Gastrocnemius medialis (tissue), 4 donors: ENCODE data around the gene LCK. TPM values are rescaled to one million over a fixed set of nuclear protein-coding genes. Genes with fewer than 3 reads are reported as not detected.

Source experiments
- ATAC-seq, 2 donors: fragments of 150-250 bp; one replicate each; pipeline ENCODE4 v1.9.1; 2016
- DNase-seq, 2 donors: peaks; one replicate each; pipeline ENCODE4 v3.0.0-alpha.2; 2019
- H3K27ac ChIP-seq, 4 donors: fragments of 200-600 bp; sonication (generic); 1 replicate in 1 of 4; 2 replicates in 3 of 4; pipeline ENCODE4 v1.5.1; 2016 to 2018; ENCODE audit warnings: mild to moderate bottlenecking in 2 of 4, moderate library complexity in 1 of 4
- H3K27me3 ChIP-seq, 3 donors: fragments of 200-600 bp; sonication (generic) in 2 of 3; 1 replicate in 1 of 3; 2 replicates in 2 of 3; pipeline versions ENCODE4 v1.5.1 to v1.6.0; 2016 to 2019; ENCODE audit warnings: mild to moderate bottlenecking in 1 of 3, moderate library complexity in 1 of 3
- H3K36me3 ChIP-seq, 2 donors: fragments of 200-600 bp; sonication (generic) in 1 of 2; one replicate each; pipeline ENCODE4 v1.5.1; 2017 to 2018
- H3K4me1 ChIP-seq, 2 donors: fragments of 200-600 bp; sonication (generic) in 1 of 2; one replicate each; pipeline ENCODE4 v1.5.1; 2016 to 2017; ENCODE audit warnings: mild to moderate bottlenecking in 2 of 2
- H3K4me3 ChIP-seq, 4 donors: fragments of 200-600 bp; sonication (generic) in 3 of 4; 1 replicate in 1 of 4; 2 replicates in 3 of 4; pipeline ENCODE4 v1.5.1; 2016 to 2019; ENCODE audit warnings: mild to moderate bottlenecking in 2 of 4
- H3K9me3 ChIP-seq, 3 donors: fragments of 200-600 bp; sonication (generic) in 2 of 3; 1 replicate in 1 of 3; 2 replicates in 2 of 3; pipeline ENCODE4 v1.5.1; 2016 to 2019
- CTCF ChIP-seq, 5 experiments: fragments of 450-650 bp in 3 of 5; fragments of 200-600 bp in 2 of 5; sonication (generic) in 2 of 5; IDR thresholded peaks in 4 of 5; conservative IDR thresholded peaks in 1 of 5; 1 replicate in 4 of 5; 2 replicates in 1 of 5; pipeline ENCODE4 v1.5.1; 2016 to 2019; ENCODE audit warnings: antibody characterized with exemption in 5 of 5, mild to moderate bottlenecking in 3 of 5, moderate library complexity in 3 of 5
- POLR2A ChIP-seq, 2 donors: fragments of 450-650 bp; IDR thresholded peaks; one replicate each; pipeline ENCODE4 v1.6.1; 2017; ENCODE audit warnings: antibody characterized with exemption in 2 of 2, mild to moderate bottlenecking in 2 of 2, moderate library complexity in 2 of 2
- in situ Hi-C, 4 donors: fragments of 200-750 bp; cut with MboI; loops; one replicate each; pipeline versions ENCODE4 v1.15.0 to v1.8.0; 2017; ENCODE audit warnings: low sequenced_read_pairs in 4 of 4
- intact Hi-C: fragments of 100-400 bp; cut with DNase I; formaldehyde crosslinking; loops from one replicate; pipeline ENCODE4 v1.15.1; 2023; ENCODE audit warnings: low total_unique reads
- total RNA-seq, 4 donors: library from RNA; depleted of rRNA; stranded (reverse); fragments of >200 nt; gene quantifications; one replicate each; pipeline versions ENCODE4 v1.1.0 to v1.2.3, GENCODE V29; 2016

Gene LCK
- total RNA-seq, 4 donors from 2014 or later, result 0.66 to 1.6 TPM; not detected in 2

- DNase-seq (no peak), ATAC-seq (no peak)
- H3K4me3 ChIP-seq, result no peak overlapping the region
- no peaks in the 10 kb centered on the region for H3K27me3 ChIP-seq
- intact Hi-C loops (no loop called here), in situ Hi-C loops (no loop called here)
- H3K9me3 ChIP-seq, result no peaks in the 10 kb centered on the region
- TF ChIP-seq POLR2A (IDR thresholded peaks at IDR 0.05), result no peak
- no peak for TF ChIP-seq CTCF (IDR thresholded peaks at IDR 0.05 in 4 of 5, conservative IDR thresholded peaks at IDR 0.05 in 1 of 5)
- peaks cover 0 to 12% of the 10 kb centered on the region in 2 donors for H3K4me1 ChIP-seq
- H3K27ac ChIP-seq, result no peak overlapping the region
- peaks cover 0 to 6% of the 10 kb centered on the region in 2 donors for H3K36me3 ChIP-seq
Observed at GRCh38 chr1:32309960-32310359, 58.9 kb downstream of the LCK start.

GRCh38 chr1:32311709-32312393, 60.8 kb downstream of the LCK start:
- H3K9me3 ChIP-seq, result no peaks in the 10 kb centered on the region
- no peaks in the 10 kb centered on the region for H3K27me3 ChIP-seq
- peaks cover 0 to 1% of the 10 kb centered on the region in 2 donors for H3K36me3 ChIP-seq
- H3K27ac ChIP-seq, result no peak overlapping the region
- in situ Hi-C loops (no loop called here), intact Hi-C loops (no loop called here)
- DNase-seq, result no peak
- no peak overlapping the region for H3K4me3 ChIP-seq
- no peak for TF ChIP-seq POLR2A (IDR thresholded peaks at IDR 0.05)
- no peak for TF ChIP-seq CTCF (IDR thresholded peaks at IDR 0.05 in 4 of 5, conservative IDR thresholded peaks at IDR 0.05 in 1 of 5)
- peaks cover 0 to 12% of the 10 kb centered on the region in 2 donors for H3K4me1 ChIP-seq
- no peak for ATAC-seq

DNA sequence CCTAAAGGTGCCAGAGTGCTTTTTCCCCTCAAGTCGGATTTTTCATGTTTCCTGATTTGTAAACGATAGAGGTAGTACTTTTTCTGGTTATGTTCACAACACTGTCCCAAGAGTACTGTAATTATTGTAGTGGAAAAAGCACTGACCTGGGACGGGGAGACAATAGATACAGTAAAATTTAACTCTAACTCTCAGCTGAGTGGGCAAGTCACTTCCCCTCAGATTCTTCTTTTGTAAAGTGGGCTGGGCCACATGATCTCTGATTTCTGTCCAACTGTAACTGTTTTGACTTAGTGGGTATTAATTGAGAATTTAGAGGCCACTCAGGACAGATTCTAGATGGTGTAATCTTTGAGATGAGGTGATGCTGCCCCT, 65.8 kb downstream of the LCK start:
- H3K36me3 ChIP-seq, result peaks cover 0 to 16% of the 10 kb centered on the region in 2 donors
- H3K9me3 ChIP-seq, result no peaks in the 10 kb centered on the region
- in situ Hi-C loops (no loop called here), intact Hi-C loops (loop anchor here (2.0 kb wide), 1 partner anchor 102 kb away; no protein-coding TSS in a partner anchor)
- no peak for ATAC-seq
- H3K27me3 ChIP-seq, result no peaks in the 10 kb centered on the region
- no peaks in the 10 kb centered on the region for H3K4me1 ChIP-seq
- H3K27ac ChIP-seq, result no peak overlapping the region
- no peak overlapping the region for H3K4me3 ChIP-seq
- no peak for TF ChIP-seq POLR2A (IDR thresholded peaks at IDR 0.05)
- TF ChIP-seq CTCF (IDR thresholded peaks at IDR 0.05 in 4 of 5, conservative IDR thresholded peaks at IDR 0.05 in 1 of 5), result no peak
- DNase-seq, result no peak

DNA sequence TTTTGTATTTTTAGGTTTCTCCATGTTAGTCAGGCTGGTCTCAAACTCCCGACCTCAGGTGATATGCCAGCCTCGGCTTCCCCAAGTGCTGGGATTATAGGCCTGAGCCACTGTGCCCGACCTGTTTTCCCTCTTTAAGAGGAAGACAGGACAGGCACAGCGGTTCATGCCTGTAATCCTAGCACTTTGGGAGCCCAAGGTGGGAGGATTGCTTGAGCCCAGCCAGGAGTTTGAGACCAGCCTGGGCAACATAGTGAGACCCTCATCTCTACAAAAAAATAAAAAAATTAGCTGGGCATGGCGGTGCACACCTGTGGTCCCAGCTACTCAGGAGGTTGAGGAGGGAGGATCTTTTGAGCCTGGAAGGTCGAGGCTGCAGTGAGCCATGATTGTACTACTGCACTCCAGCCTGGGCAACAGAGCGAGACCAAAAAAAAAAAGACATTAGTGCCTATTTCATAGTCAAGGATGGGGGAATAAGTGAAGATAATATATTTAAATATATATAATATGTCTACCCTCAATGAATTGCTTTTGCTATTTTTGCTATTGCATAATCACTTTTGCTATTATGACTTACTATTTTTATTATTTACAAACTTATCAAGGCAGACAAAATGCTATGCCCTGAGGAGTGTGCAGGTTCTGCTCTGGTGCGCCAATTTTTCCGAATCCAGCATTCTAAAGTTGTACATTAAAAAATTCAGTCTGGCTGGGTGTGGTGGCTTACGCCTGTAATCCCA, 67.2 kb downstream of the LCK start:
- Histone ChIP-seq H3K27ac (no peak overlapping the region), H3K27me3 (no peaks in the 10 kb centered on the region), H3K4me3 (no peak overlapping the region), H3K4me1 (no peaks in the 10 kb centered on the region), H3K9me3 (no peaks in the 10 kb centered on the region), H3K36me3 (peaks cover 0 to 16% of the 10 kb centered on the region in 2 donors)
- DNase-seq (no peak), ATAC-seq (no peak)
- in situ Hi-C loops (no loop called here), intact Hi-C loops (no loop called here)
- TF ChIP-seq POLR2A (IDR thresholded peaks at IDR 0.05), result no peak
- TF ChIP-seq CTCF (IDR thresholded peaks at IDR 0.05 in 4 of 5, conservative IDR thresholded peaks at IDR 0.05 in 1 of 5), result no peak
